Subcutaneous preadipocyte (primary cell): Measurements from ENCODE around the gene DCK. TPM values are rescaled to one million over a fixed set of nuclear protein-coding genes. Genes with fewer than 3 reads are reported as not detected.

Experiments used
- total RNA-seq: library from RNA; depleted of rRNA; stranded (reverse); fragments of >200 nt; gene quantifications from 2 replicates; pipeline ENCODE4 v1.2.3, GENCODE V29; 2012

DCK gene
- total RNA-seq, result 12.1 and 17.6 TPM in 2 replicates

DNA sequence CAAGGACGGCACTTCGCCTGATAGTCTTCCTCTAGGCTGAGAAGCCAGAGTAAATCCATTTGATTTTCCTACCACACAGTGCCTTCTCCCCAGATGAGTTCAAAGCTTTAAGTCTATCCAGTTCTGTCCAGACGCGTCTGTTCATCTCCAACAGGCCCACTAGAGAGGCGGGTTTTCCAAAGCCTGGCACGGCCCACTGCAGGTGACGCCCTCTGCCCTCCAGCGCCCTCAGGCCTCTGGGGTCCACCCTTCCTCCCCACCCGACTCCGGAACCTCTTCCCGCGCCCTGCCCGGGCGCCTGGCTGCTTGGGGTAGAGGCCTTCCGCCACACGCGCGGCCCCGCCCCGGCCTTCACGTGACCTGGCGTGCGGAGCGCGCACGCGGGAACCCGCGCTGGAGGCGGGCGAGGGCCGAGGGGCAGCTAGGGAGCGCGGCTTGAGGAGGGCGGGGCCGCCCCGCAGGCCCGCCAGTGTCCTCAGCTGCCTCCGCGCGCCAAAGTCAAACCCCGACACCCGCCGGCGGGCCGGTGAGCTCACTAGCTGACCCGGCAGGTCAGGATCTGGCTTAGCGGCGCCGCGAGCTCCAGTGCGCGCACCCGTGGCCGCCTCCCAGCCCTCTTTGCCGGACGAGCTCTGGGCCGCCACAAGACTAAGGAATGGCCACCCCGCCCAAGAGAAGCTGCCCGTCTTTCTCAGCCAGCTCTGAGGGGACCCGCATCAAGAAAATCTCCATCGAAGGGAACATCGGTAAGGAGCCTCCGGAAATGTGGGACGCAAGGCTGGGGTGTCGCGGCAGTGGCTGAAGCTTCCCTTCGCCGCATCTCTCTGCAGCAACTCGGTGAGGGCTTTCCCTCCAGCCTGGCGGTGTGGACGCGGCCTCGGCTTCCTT is at the start of gene DCK:
TSS of gene DCK (plus strand) at position 469 of the 888 bp plus-strand sequence. CDS start at position 656, 187 bp downstream.

Other genes with a start within 250 kb of the DCK start
- gene GRSF1, start 153.8 kb upstream of the DCK start, total RNA-seq, result 79.4 and 81.5 TPM in 2 replicates
- 7.3 and 8.8 TPM in 2 replicates for gene MOB1B, start 91.3 kb upstream of the DCK start, total RNA-seq